ENCODE data around the gene RCAN1.

RCAN1 gene

DNA sequence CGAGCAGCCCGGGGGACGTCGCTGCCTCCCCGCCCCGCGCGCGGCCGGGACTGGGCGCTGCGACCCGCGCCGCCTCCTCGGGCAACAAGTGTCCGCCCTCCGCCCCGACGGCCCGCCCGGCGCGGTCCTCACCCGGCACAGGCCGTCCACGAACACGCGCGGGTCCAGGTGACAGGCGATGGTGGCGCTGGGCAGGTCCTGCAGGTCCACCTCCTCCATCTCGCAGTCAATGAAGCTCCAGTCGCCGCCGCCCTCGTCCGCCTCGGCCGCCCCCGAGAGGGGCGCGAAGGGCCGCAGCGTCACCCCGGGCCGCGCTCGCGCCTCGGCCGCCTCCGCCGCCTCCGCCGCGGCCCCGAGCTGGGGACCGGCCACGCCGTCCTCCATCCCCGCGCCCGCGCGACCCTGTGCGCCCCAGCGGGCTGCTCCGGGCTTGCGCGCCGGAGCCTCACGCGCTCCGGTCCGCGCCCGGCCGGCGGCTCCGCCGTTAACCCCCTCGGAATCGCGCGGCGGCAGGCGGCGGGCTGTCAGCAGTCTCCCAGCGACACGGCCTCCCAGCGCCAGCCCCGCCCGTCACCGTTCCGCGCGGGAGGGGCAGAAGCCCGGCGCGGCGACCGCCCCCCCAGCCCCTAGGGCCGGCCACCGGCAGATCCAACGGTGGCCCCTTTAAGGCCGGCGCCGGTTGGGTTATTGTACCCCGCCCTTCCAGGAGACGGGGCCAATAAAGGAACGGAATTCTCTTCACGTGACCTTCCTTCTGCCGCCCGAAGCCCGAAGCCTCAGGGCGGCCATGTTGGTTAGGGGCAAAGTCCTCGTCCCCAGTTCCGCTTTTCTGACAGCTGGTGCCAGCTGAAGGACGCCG is at the start of gene RCAN1:
RCAN1 (minus strand) TSS at position 486 of the 859 bp plus-strand sequence; CDS start at position 384, 102 bp downstream.
- peak; percentile 77 to 82 for DNase-seq (ENCODE audit: low read depth in 2 of 2)

- no peak for DNase-seq (ENCODE audit: low read depth in 2 of 2)
These were observed 46.9 kb upstream of the RCAN1 start for GRCh38 chr21:34661848-34662247.

GRCh38 chr21:34653522-34653921 is 38.6 kb upstream of the RCAN1 start:
- DNase-seq (ENCODE audit: low read depth in 2 of 2): no peak

DNA sequence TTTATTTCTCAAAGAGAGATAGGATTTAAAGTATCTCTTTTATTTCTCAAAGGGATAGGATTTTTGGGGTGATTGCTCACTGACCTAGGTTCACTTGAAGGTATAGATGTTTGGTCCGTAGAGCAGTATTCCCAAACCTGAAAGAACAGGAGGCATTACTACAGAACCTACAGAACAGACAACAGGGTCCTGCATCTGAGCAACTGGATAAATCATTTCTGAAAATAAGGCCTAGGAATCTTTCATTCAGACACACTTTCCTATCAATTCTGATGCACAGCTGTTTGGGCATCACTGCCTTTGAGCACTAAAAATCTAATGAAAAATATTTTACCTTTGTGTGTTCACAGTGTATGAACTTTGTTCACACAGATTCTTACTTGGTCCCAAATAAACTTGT is 36.7 kb upstream of the RCAN1 start:
- DNase-seq (ENCODE audit: low read depth in 2 of 2): no peak

DNA sequence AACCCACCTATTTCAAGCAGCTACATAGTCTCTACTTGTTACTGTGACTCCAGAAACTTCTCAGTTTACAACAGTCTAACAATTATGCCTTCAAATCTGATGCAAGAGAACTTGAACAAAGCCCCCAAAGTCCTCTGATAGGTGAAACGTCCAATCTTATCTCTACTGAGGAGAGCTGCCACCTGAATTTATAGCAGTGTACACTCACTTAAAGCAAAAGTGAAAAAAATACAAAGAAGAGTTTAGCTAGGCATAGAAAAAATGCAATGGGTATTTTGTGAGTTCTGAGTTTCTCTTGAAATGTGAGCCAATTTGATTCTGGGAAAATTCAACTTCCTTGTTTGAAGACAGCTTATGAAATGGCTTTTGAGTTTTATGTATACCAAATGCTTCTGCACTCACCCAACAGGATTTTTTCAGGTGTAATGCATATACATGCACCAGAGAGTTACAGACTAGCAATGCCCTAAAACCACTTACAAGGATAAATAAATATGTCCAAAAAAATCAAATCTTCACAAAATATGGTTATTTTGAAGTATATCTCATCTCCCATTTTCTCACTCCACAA is 36.0 kb upstream of the RCAN1 start:
- DNase-seq (ENCODE audit: low read depth in 2 of 2): no peak

DNA sequence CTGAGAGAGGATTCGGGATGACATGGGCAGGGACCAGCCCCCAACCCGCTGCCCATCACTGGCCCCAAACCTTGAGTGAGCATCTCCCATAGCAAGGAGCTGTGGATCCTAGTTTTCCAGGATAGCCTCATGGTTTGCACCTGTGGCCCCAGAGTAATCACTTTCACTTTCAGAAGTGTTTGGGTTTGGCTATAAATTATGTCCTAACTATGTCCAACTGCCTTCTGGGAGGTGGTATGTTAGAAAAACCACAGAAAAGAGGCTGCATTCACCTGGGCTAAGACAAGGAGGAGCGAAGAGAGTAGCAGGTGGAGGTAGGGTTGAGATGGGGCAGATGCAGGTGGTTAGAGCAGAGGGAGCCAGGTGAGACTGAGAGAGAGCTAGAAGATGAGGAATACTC is 34.5 kb upstream of the RCAN1 start:
- DNase-seq (ENCODE audit: low read depth in 2 of 2): no peak

DNA sequence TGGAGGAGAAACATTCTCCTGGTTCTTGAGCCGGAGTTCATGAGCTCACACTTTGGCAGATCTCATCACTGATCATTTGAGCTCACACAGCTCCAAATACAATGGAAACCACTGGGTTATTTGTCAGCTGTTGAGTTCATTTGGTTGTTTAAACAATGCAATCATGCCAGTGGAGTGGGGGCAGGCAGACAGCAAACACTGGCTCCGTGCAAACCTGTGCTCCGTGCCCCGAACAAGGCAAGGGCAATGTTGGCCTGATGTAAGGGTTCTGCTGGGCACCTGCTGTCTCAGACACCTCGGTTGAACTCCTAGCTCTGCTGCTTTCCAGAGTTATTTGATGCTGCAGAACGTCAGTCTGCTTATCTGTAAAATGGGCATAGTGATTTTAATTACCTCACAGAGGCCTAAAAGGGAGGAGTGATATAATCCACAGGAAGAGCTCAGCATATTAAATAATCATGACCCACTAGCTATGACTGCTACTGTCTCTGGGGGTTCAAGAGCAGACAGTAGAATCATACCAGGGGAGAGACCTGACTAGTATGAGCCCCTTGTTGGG is 33.9 kb upstream of the RCAN1 start:
- DNase-seq (ENCODE audit: low read depth in 2 of 2): no peak

DNA sequence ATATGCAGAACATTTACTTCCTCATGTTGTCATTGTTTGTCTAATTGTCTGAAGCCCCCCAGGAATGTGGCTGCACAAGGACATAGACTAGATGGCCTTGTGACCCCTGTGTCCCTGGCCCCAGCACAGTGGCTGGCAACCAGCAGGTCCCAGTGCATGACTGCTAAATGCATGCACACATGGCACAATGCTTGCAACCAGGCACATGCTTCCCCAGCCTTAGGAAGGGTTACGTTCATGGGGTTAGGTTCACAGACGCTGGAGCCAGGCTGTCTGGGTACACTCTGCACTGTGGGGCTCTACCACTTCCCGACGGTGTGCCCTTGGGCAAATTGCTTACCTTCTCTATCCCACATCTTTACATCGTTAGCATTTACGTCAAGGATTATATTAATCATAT is 32.6 kb upstream of the RCAN1 start:
- DNase-seq (ENCODE audit: low read depth in 2 of 2): no peak

DNA sequence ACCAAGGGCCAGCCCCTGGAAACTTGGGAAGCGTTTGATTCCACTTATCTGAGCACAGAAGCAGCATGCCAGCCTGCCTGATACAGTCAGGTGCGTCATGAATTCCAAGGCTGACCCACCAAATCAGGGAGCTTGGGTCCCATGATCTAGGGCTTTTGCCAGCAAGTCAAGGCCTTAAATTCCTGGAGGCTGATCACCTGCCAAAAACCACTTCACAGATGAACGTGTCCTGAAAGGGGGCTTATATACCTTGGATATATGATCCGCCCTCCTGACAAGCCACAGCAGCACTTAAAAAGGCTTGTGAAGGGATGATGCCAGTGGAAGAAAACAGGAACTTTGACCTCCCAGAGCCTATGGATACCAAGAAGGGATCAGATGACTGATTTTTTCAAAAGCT is 29.9 kb upstream of the RCAN1 start:
- no peak for DNase-seq (ENCODE audit: low read depth in 2 of 2)

DNA sequence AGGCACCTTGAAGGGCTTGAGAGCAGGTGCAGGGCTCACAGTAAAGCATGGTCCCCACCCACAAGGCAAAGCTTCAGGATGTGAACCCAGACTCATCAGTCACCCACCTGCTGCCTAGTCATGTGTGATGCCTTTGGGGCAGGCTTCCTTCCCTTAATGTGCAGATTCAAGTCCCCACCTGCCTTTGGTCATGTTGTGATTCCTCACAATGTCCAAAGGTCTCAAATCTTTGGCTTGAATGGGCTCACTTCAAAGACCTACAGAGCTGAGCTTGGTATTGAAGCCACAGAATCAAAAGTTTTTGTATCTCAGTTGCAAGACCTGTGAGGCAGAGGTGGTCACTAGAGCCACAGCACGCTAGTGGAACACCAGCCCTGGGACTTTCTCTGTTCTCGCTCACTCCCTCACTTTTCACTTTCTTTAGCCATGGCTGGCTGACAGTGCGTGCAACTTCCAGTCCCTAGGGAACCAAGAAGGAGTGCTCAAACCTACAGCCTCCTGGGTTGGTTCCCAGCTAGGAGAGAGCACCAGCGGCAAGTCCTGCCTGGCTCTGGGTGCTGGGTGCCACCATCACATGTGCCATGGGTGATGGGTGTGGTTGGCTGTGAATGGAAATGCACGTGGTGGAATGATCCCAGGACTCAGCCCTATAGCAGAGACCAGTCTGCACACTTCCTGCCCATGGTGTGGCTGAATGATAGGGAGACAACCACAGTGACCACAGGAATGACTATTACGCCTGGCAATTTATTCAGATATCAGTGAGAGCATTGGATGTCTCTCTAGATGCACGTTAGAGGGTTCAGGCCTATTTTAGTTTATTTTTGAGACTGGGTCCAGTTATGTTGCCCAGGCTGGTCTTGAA is 27.5 kb upstream of the RCAN1 start:
- no peak for DNase-seq (ENCODE audit: low read depth in 2 of 2)

GRCh38 chr21:34640858-34641257 is 25.9 kb upstream of the RCAN1 start:
- DNase-seq (ENCODE audit: low read depth in 2 of 2): no peak

DNA sequence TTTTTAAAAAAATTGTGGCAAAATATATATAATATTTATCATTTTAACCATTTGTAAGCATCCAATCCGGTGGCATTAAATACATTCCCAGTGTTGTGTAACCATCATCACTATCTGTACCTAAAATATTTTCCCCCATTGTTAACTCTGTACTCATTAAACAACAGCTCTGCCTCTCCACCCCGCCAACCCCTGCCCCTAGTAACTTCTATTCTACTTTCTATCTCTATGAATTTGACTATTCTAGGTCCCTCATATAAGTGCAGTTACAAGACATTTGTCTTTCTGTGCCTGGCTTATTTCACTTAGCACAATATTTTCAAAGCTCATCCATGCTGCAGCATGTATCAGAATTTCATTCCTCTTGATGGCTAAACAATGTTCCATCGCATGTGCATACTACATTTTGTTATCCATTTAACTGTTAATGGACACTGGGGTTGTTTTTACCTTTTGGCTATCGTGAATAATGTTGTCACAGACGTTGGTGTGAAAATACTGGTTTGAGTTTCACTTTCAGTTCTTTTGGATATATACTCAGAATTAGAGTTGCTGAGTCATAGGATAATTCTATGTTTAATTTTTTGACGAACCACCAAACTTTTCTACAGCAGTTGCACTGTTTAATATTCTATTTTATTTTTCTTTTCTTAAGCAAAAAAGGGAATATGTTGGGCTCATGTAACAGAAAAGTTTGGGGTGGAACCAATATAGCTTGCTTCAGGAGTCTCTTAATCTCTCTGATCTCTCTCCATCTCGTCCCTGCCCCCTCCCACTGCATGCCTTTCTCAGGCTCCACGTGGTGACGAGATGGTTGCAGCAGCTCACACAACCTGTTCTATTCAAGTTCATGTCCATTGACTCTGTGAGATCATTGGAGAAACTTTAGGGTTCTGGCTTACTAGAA is 25.2 kb upstream of the RCAN1 start:
- DNase-seq (ENCODE audit: low read depth in 2 of 2): peak; percentile 9 to 17

DNA sequence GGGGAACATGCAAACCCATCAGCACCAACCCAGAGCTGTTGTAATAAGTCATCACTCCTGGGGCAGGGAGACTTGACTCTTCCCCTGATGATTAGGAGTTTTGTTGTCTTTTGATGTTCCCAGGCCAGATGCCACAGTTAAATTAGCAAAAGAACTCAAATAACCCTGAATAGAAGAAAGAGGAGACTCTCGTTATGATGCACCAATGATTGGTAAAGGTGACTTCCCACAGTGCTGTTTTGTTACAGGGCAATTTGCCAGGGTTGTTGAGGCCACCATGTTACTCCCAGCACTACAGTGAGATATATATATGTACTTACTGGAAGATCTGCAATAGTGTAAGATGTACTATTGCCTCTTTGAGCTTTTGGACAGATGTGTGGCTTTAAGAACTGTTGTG is 24.3 kb upstream of the RCAN1 start:
- DNase-seq (ENCODE audit: low read depth in 2 of 2): no peak

GRCh38 chr21:34636961-34637360 is 22.0 kb upstream of the RCAN1 start:
- no peak for DNase-seq (ENCODE audit: low read depth in 2 of 2)

- no peak for DNase-seq (ENCODE audit: low read depth in 2 of 2)
These were observed 20.4 kb upstream of the RCAN1 start for GRCh38 chr21:34635307-34635706.

DNA sequence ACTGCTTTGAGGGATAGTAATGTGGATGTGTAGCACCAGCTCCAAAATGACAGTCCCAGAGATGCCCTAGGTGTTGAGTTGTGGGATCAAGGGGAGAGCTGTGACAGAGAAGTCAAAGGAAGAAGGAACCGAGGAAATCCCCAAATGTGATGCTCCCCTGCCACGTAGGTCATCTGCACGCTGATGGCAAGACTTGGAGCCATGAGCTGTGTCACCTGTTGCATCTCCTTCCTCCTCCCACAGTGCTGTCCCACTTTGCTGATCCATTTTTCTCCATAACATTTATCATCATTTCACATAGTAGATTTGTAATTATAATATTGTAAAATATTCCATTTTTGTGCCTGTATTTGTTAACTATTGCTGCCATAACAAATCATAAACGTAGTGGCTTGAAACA is 17.6 kb upstream of the RCAN1 start:
- no peak for DNase-seq (ENCODE audit: low read depth in 2 of 2)

DNA sequence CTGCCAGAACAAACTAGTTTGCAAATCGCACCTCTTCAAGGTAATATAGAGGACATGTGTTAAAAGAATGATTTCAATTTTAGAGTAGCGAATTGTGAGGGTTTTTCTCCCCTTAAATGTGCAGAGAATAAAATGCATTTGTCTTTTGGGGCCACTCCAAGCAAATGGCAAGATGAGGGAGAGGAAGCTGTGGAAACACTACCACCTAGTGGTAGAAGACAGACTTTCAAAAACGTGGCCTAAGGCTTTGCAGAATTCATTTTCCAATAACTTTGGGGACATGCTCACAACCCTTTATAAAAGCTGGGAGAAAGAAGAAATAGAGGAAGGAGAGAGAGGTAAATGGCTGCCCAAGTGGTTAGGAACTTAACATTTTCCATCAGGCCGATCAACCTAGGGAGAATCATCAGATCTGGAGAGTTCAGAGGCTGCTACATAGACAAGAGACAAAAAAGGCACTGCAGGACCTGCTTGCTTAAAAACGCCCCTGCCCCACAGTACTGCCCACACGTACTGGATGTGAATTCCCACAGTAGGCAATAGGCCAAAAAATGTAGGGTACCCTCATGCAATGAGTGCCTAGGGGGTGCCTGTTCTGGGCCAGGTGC is 15.7 kb upstream of the RCAN1 start:
- no peak for DNase-seq (ENCODE audit: low read depth in 2 of 2)

DNA sequence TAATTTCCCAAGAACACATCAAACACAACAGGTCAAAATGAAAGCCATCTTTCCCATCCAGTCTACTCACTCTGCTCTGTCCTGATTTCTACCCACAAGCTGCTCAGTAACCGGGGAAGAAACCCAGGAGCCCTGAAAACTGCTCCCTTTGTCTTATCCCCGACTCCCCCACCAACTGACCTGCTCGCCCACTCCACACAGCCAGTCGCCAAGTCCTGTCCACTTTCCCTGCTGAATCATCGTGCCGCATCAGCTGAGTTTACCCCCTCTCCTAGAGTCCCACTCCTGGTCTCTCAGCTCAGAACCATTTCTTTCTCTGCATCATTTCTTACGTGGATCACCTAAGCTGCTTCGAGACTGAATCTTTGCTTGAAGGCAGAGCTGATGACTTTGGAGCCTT is 11.2 kb upstream of the RCAN1 start:
- no peak for DNase-seq (ENCODE audit: low read depth in 2 of 2)

DNA sequence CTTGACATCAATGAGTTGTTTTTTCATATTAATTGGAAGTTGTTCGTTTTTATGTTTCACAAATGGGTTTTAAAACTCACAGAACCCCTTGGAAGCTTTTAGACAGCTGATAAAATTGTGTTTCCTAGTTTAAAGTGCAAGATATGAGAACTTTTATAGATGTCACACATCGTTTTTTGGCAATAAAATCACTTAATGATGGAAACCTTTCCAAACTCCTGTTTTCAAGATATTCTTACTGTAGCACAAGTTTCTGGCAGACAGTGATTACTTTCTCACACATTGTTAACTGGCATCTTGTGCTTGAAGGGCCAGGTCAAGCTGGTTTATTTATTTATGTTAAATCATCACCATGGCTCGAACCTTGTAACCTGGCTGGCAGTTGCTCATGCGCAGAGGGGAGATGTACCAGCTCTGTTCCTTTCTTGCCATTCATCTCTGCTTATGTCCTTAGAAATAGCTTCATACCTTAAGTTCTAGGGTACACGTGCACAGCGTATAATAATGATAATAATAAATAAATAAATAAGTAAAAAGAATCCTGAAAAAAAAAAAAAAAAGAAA is 10.2 kb upstream of the RCAN1 start:
- DNase-seq (ENCODE audit: low read depth in 2 of 2): no peak

DNA sequence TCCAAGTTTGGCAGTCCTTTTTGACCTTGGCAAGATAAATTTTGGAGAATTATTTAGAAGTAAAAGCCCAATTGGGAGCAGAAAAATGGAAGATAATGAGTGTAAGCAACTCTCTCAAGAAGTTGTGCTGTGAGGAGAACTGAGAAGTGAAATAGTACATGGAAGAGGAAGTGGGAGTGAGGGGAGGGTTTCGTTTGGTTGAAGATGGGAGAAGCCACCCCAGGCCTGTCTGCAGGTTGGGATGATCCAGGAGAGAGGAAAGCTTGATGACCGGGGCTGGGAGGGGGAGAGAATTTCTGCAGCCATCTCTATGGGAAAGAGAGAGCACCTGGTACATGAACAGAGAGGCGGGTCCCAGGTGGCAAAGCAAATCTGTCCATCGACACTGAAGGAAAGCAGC is 8.6 kb upstream of the RCAN1 start:
- DNase-seq (ENCODE audit: low read depth in 2 of 2): no peak

All from stimulated activated CD8-positive, alpha-beta memory T cell treated with anti-CD3 and anti-CD28 coated beads, Interleukin-7, amount 100 ng/mL, for 4 hours (primary cell).